Hepatocyte (in vitro differentiated cells): ENCODE results near the gene FAM209A. TPM values are rescaled to one million over a fixed set of nuclear protein-coding genes. Genes with fewer than 3 reads are reported as not detected.

Experiments used
- DNase-seq: peaks from one replicate; pipeline ENCODE4 v3.0.0-alpha.2; 2016; ENCODE audit warnings: low spot score
- H2AFZ ChIP-seq: fragments of 200-600 bp; sonication (generic); 2 replicates; pipeline ENCODE4 v1.6.0; 2016; ENCODE audit warnings: antibody characterized with exemption, mild to moderate bottlenecking
- H3K27ac ChIP-seq: fragments of 200-600 bp; sonication (generic); 2 replicates; pipeline ENCODE4 v1.5.1; 2016; ENCODE audit warnings: mild to moderate bottlenecking
- H3K27me3 ChIP-seq: fragments of 200-600 bp; sonication (generic); 2 replicates; pipeline ENCODE4 v1.6.1; 2016
- H3K36me3 ChIP-seq: fragments of 200-600 bp; sonication (generic); replicated peaks from 2 replicates; pipeline ENCODE4 v1.5.1; 2016; ENCODE audit warnings: low read depth; ENCODE audit not compliant: insufficient read depth
- H3K4me1 ChIP-seq: fragments of 200-600 bp; sonication (generic); 2 replicates; pipeline ENCODE4 v1.5.1; 2016; ENCODE audit warnings: mild to moderate bottlenecking, moderate library complexity; ENCODE audit not compliant: insufficient read depth
- H3K4me2 ChIP-seq: fragments of 200-600 bp; sonication (generic); 2 replicates; pipeline ENCODE4 v1.6.0; 2016
- H3K4me3 ChIP-seq: fragments of 200-600 bp; sonication (generic); 2 replicates; pipeline ENCODE4 v1.5.1; 2016; ENCODE audit warnings: mild to moderate bottlenecking
- H3K79me2 ChIP-seq: fragments of 200-600 bp; sonication (generic); 2 replicates; pipeline ENCODE4 v1.6.0; 2017; ENCODE audit warnings: mild to moderate bottlenecking
- H3K9me2 ChIP-seq: fragments of 200-600 bp; sonication (generic); replicated peaks from 2 replicates; pipeline ENCODE4 v1.6.0; 2017; ENCODE audit warnings: mild to moderate bottlenecking; ENCODE audit not compliant: insufficient read depth
- H3K9me3 ChIP-seq: fragments of 200-600 bp; sonication (generic); 2 replicates; pipeline ENCODE4 v1.5.1; 2016; ENCODE audit warnings: low read depth, mild to moderate bottlenecking
- H4K20me1 ChIP-seq: fragments of 200-600 bp; sonication (generic); 2 replicates; pipeline ENCODE4 v1.6.0; 2016; ENCODE audit warnings: mild to moderate bottlenecking; ENCODE audit not compliant: insufficient read depth, poor library complexity, severe bottlenecking
- CTCF ChIP-seq: fragments of 200-600 bp; sonication (generic); IDR thresholded peaks from 2 replicates; pipeline ENCODE4 v1.5.1; 2016; ENCODE audit warnings: antibody characterized with exemption, mild to moderate bottlenecking; ENCODE audit not compliant: poor library complexity
- EZH2 ChIP-seq: fragments of 200-600 bp; sonication (generic); IDR thresholded peaks from 2 replicates; pipeline ENCODE4 v1.6.1; 2016; ENCODE audit warnings: antibody characterized with exemption, mild to moderate bottlenecking, borderline replicate concordance
- EZH2phosphoT487 ChIP-seq: fragments of 200-600 bp; sonication (generic); IDR thresholded peaks from one replicate; pipeline ENCODE4 v1.6.1; 2018; ENCODE audit warnings: antibody characterized with exemption, mild to moderate bottlenecking, low read depth, moderate library complexity; ENCODE audit not compliant: unreplicated experiment, severe bottlenecking
- WGBS: methylation state at CpG from one replicate; pipeline ENCODE4 v1.1.6; 2016; ENCODE audit warnings: low lambda C conversion rate; ENCODE audit errors: missing lambda C conversion rate; 5-methylcytosine and 5-hydroxymethylcytosine counted together
- polyA plus RNA-seq: library from polyadenylated mRNA; unstranded; fragments of >200 nt; fragmentation: Nextera tagmentation; extraction: Ambion mirVana; gene quantifications from 2 replicates; pipeline ENCODE4 v1.2.1, GENCODE V29; 2016
- total RNA-seq: library from RNA; depleted of rRNA; stranded (reverse); fragments of >200 nt; gene quantifications from 2 replicates; pipeline ENCODE4 v1.2.3, GENCODE V29; 2014

The FAM209A gene
- total and polyA plus RNA-seq, 2 experiments from 2014 or later = not detected

DNA sequence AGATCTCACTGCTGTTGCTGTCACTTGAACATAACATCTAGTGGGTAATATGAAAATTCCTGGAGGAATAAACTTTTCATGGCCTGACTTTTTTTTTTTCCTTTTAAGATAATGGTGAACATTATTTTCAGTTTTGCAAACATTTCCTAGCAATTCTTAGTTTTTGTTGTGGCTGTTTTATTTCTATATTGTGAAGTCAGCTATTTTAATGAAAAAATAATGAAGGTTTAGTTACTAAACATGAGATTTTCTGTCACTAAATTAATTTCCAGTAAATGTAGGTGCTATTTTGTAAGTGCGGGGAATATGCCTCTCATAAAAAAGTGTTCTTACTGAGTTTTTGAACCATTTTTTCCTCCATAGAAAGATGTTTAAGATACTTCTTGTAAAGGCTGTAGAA is 23.4 kb upstream of the FAM209A start:
- 96% methylated on average over 1 of the region's 1 CpG for WGBS
- Histone ChIP-seq H2AFZ (no peak overlapping the region), H3K4me2 (no peak overlapping the region), H3K27me3 (no peaks in the 10 kb centered on the region), H3K9me2 (no peaks in the 10 kb centered on the region), H4K20me1 (no peaks in the 10 kb centered on the region), H3K79me2 (peaks cover 3% of the 10 kb centered on the region), H3K9me3 (peaks cover 3% of the 10 kb centered on the region), H3K27ac (no peak overlapping the region), H3K4me1 (no peaks in the 10 kb centered on the region), H3K4me3 (no peak overlapping the region), H3K36me3 (peaks cover 5% of the 10 kb centered on the region)
- no peak for DNase-seq
- TF ChIP-seq EZH2 (no peak), EZH2phosphoT487 (no peak), CTCF (no peak)

GRCh38 chr20:56503916-56504315 is 20.6 kb upstream of the FAM209A start:
- H3K4me3 ChIP-seq = no peak overlapping the region
- H3K4me1 ChIP-seq = no peaks in the 10 kb centered on the region
- H3K36me3 ChIP-seq = no peaks in the 10 kb centered on the region
- H2AFZ ChIP-seq = no peak overlapping the region
- no peaks in the 10 kb centered on the region for H3K27me3 ChIP-seq
- peaks cover 3% of the 10 kb centered on the region for H3K79me2 ChIP-seq
- no peaks in the 10 kb centered on the region for H4K20me1 ChIP-seq
- H3K27ac ChIP-seq = no peak overlapping the region
- H3K9me3 ChIP-seq = no peaks in the 10 kb centered on the region
- no peak overlapping the region for H3K4me2 ChIP-seq
- 77% methylated on average over 8 of the region's 8 CpGs for WGBS
- DNase-seq = no peak
- H3K9me2 ChIP-seq = no peaks in the 10 kb centered on the region
- TF ChIP-seq EZH2phosphoT487 = no peak
- no peak for TF ChIP-seq EZH2
- no peak for TF ChIP-seq CTCF

GRCh38 chr20:56504373-56505005 is 20.1 kb upstream of the FAM209A start:
- Histone ChIP-seq H3K27ac (no peak overlapping the region), H3K4me2 (no peak overlapping the region), H3K4me3 (no peak overlapping the region), H3K27me3 (no peaks in the 10 kb centered on the region), H2AFZ (no peak overlapping the region), H3K4me1 (no peaks in the 10 kb centered on the region), H3K36me3 (no peaks in the 10 kb centered on the region), H3K9me2 (no peaks in the 10 kb centered on the region), H4K20me1 (no peaks in the 10 kb centered on the region), H3K9me3 (no peaks in the 10 kb centered on the region), H3K79me2 (peaks cover 3% of the 10 kb centered on the region)
- TF ChIP-seq EZH2 (no peak), CTCF (peak; percentile 27), EZH2phosphoT487 (no peak)
- DNase-seq = no peak
- WGBS = 85% methylated on average over 9 of the region's 9 CpGs

DNA sequence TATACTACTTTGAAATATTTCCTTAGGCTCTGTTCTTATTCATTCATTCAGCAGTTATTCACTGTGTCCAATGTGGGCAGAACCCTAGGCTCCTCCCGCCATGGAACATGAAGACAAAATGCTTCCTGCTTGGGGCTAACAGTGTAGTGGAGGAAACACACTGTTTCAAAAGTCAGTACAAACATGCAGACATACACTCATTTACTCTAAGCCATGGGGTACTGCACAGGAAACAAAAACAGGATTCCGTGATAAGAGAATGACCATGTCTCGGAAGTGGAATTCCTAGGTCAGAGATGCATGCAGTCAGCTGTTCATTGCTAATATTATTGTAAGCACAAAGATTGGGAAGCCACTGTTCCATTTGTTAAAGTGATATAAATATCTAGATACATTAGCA is 18.4 kb upstream of the FAM209A start:
- Histone ChIP-seq H3K79me2 (peaks cover 7% of the 10 kb centered on the region), H3K4me2 (no peak overlapping the region), H3K9me2 (no peaks in the 10 kb centered on the region), H2AFZ (no peak overlapping the region), H3K4me3 (no peak overlapping the region), H3K27me3 (no peaks in the 10 kb centered on the region), H3K27ac (no peak overlapping the region), H3K36me3 (no peaks in the 10 kb centered on the region), H4K20me1 (no peaks in the 10 kb centered on the region), H3K4me1 (no peaks in the 10 kb centered on the region), H3K9me3 (no peaks in the 10 kb centered on the region)
- DNase-seq = no peak
- TF ChIP-seq EZH2 = no peak
- TF ChIP-seq EZH2phosphoT487 = no peak
- TF ChIP-seq CTCF = no peak
- 63% methylated on average over 3 of the region's 3 CpGs for WGBS
